Non-pigmented ciliary epithelial cell (primary cell): ENCODE data around the gene CCS.
A peak's percentile ranks its signal among the peaks of the same experiment; 100 is the strongest.
"Not testable (repeated sequence)": the region's sequence is repeated elsewhere in the genome, so short reads cannot be mapped to it uniquely, and the experiment has no call there.

Source experiments
- DNase-seq: peaks from one replicate; pipeline ENCODE4 v3.0.0-alpha.2; 2010; ENCODE audit warnings: low read depth

The CCS gene

GRCh38 chr11:66591175-66591574 lies 1.8 kb upstream of the CCS start:
- no peak for DNase-seq

- no peak for DNase-seq
Observed at GRCh38 chr11:66593303-66593635, 284 bp downstream of the CCS start.

- no peak for DNase-seq
Observed at GRCh38 chr11:66593650-66594049, 665 bp downstream of the CCS start.

GRCh38 chr11:66595245-66595904 lies 2.4 kb downstream of the CCS start:
- DNase-seq = no peak

GRCh38 chr11:66598993-66599392 lies 6.0 kb downstream of the CCS start:
- DNase-seq = no peak

GRCh38 chr11:66600219-66600618 lies 7.2 kb downstream of the CCS start:
- no peak for DNase-seq

- DNase-seq = no peak
Observed at GRCh38 chr11:66600631-66601233, 7.7 kb downstream of the CCS start.

GRCh38 chr11:66603072-66603471 lies 10.1 kb downstream of the CCS start:
- no peak for DNase-seq

- no peak for DNase-seq
Observed at GRCh38 chr11:66604155-66604554, 11.2 kb downstream of the CCS start.

- not testable (repeated sequence) for DNase-seq
Observed at GRCh38 chr11:66606608-66607007, 13.6 kb downstream of the CCS start.

- no peak for DNase-seq
Observed at GRCh38 chr11:66607126-66607834, 14.3 kb downstream of the CCS start.

GRCh38 chr11:66609721-66610617 lies 17.0 kb downstream of the CCS start:
- no peak for DNase-seq

- DNase-seq = no peak
Observed at GRCh38 chr11:66612458-66612857, 19.5 kb downstream of the CCS start.

- no peak for DNase-seq
Observed at GRCh38 chr11:66614073-66614472, 21.1 kb downstream of the CCS start.

- peak; percentile 95 for DNase-seq
Observed at GRCh38 chr11:66616379-66617154, 23.6 kb downstream of the CCS start, which contains the start of gene RBM14. Gene RBM14, plus strand, starts transcription at chr11:66616630. Its CDS starts 91 bp downstream, at chr11:66616721.

- no peak for DNase-seq
Observed at GRCh38 chr11:66617155-66617834, 24.3 kb downstream of the CCS start.

- DNase-seq = no peak
Observed at GRCh38 chr11:66619080-66619554, 26.1 kb downstream of the CCS start.

GRCh38 chr11:66624450-66624849 lies 31.5 kb downstream of the CCS start:
- no peak for DNase-seq

- DNase-seq = no peak
Observed at GRCh38 chr11:66625041-66625751, 32.2 kb downstream of the CCS start.

- DNase-seq = no peak
Observed at GRCh38 chr11:66625752-66626149, 32.8 kb downstream of the CCS start.
